HepG2 (cell line): Measurements from ENCODE around the gene SHC3.

Experiments used
- EP300 ChIP-seq, 3 experiments: sonication (generic) in 1 of 3; formaldehyde crosslinking in 1 of 3; IDR thresholded peaks; 2 replicates each; pipeline versions ENCODE4 v1.5.1 to v1.6.1; 2011 to 2020; ENCODE audit warnings: low read depth in 2 of 3, low read length in 2 of 3, borderline replicate concordance in 1 of 3, improper control_type of control experiment in 1 of 3, mild to moderate bottlenecking in 1 of 3, missing genetic modification reagents in 1 of 3, moderate library complexity in 1 of 3
- EZH2 ChIP-seq: conservative IDR thresholded peaks from 2 replicates; pipeline ENCODE4 v1.6.1; 2012; ENCODE audit warnings: mild to moderate bottlenecking, low read depth, low read length, moderate library complexity
- GATA4 ChIP-seq: sonication (generic); IDR thresholded peaks from 2 replicates; pipeline ENCODE4 v1.6.1; 2016; ENCODE audit warnings: antibody characterized with exemption, low read depth, borderline replicate concordance
- JUND ChIP-seq: sonication (generic); formaldehyde crosslinking; IDR thresholded peaks from 2 replicates; pipeline ENCODE4 v1.8.0; 2022; ENCODE audit warnings: mild to moderate bottlenecking, missing genetic modification reagents
- PAX8 ChIP-seq: sonication (generic); formaldehyde crosslinking; IDR thresholded peaks from 2 replicates; pipeline ENCODE4 v1.8.0; 2022; ENCODE audit warnings: mild to moderate bottlenecking, missing genetic modification reagents, borderline replicate concordance
- POLR2A ChIP-seq, 2 experiments: IDR thresholded peaks; 2 replicates each; pipeline ENCODE4 v1.6.1; 2011; ENCODE audit warnings: low read depth in 2 of 2, low read length in 2 of 2, mild to moderate bottlenecking in 1 of 2, moderate library complexity in 1 of 2; ENCODE audit not compliant: insufficient read depth in 1 of 2
- ZFX ChIP-seq: sonication (generic); formaldehyde crosslinking; IDR thresholded peaks from 2 replicates; pipeline ENCODE4 v1.4.0; 2020; ENCODE audit warnings: mild to moderate bottlenecking, low read depth, missing genetic modification reagents, moderate library complexity
- ZNF512 ChIP-seq: sonication (generic); formaldehyde crosslinking; IDR thresholded peaks from 2 replicates; pipeline ENCODE4 v1.4.0; 2020; ENCODE audit warnings: mild to moderate bottlenecking, missing genetic modification reagents
- ZNF644 ChIP-seq: IDR thresholded peaks from 2 replicates; pipeline ENCODE4 v1.6.1; 2016; ENCODE audit warnings: low read depth

GRCh38 chr9:89149726-89150125 lies 28.9 kb downstream of the SHC3 start:
- no peak for TF ChIP-seq ZNF512 (CRISPR knock-in tag)
- no peak for TF ChIP-seq ZNF644 (CRISPR knock-in tag)
- no peak for TF ChIP-seq ZFX (CRISPR knock-in tag)
- TF ChIP-seq POLR2A (IDR thresholded peaks at IDR 0.05; ENCODE audit: insufficient read depth in 1 of 2, low read depth in 2 of 2, low read length in 2 of 2) = no peak
- TF ChIP-seq GATA4 = no peak
- no peak for TF ChIP-seq EZH2
- TF ChIP-seq JUND (CRISPR knock-in tag) = no peak
- no peak for TF ChIP-seq EP300 (IDR thresholded peaks at IDR 0.05; ENCODE audit: low read depth in 2 of 2, low read length in 2 of 2)
- TF ChIP-seq EP300 (CRISPR knock-in tag; IDR thresholded peaks at IDR 0.05; ENCODE audit: borderline replicate concordance) = no peak
- TF ChIP-seq PAX8 (CRISPR knock-in tag) = no peak
